ENCODE measurements around the gene CAD. TPM values are rescaled to one million over a fixed set of nuclear protein-coding genes. Genes with fewer than 3 reads are reported as not detected.

The CAD gene
- total and polyA plus RNA-seq, 10 of the 15 experiments (the other 5 are each of a cell fraction or from before 2014, with no cell fraction given) = 7.6 to 119 (median 50.7) TPM

DNA sequence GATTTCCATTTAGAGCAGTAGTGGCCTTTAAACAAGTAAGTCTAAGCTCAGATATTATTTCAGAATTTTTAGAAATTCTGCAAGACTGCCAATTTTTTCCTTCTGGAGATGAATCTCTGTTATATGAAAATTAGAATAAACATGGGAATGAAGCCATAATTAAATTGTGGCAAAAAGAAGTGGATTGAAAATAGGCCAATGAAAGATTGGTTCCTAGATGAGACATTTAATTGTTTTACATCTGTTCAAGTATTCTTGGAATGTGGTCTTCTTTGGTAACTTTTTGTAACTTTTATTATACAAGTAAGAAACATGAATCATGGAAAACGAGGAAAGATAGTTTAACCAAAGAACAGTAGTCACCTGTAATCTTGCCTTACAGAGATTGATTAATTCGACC is 10.3 kb downstream of the CAD start (continued):
- TF ChIP-seq POU2F2 (IDR thresholded peaks at IDR 0.05; ENCODE audit: borderline replicate concordance, low read depth, low read length) = no peak
- TF ChIP-seq, protein P1, sequence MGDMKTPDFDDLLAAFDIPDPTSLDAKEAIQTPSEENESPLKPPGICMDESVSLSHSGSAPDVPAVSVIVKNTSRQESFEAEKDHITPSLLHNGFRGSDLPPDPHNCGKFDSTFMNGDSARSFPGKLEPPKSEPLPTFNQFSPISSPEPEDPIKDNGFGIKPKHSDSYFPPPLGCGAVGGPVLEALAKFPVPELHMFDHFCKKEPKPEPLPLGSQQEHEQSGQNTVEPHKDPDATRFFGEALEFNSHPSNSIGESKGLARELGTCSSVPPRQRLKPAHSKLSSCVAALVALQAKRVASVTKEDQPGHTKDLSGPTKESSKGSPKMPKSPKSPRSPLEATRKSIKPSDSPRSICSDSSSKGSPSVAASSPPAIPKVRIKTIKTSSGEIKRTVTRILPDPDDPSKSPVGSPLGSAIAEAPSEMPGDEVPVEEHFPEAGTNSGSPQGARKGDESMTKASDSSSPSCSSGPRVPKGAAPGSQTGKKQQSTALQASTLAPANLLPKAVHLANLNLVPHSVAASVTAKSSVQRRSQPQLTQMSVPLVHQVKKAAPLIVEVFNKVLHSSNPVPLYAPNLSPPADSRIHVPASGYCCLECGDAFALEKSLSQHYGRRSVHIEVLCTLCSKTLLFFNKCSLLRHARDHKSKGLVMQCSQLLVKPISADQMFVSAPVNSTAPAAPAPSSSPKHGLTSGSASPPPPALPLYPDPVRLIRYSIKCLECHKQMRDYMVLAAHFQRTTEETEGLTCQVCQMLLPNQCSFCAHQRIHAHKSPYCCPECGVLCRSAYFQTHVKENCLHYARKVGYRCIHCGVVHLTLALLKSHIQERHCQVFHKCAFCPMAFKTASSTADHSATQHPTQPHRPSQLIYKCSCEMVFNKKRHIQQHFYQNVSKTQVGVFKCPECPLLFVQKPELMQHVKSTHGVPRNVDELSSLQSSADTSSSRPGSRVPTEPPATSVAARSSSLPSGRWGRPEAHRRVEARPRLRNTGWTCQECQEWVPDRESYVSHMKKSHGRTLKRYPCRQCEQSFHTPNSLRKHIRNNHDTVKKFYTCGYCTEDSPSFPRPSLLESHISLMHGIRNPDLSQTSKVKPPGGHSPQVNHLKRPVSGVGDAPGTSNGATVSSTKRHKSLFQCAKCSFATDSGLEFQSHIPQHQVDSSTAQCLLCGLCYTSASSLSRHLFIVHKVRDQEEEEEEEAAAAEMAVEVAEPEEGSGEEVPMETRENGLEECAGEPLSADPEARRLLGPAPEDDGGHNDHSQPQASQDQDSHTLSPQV (IDR thresholded peaks at IDR 0.05) = no peak
- TF ChIP-seq, protein P2, sequence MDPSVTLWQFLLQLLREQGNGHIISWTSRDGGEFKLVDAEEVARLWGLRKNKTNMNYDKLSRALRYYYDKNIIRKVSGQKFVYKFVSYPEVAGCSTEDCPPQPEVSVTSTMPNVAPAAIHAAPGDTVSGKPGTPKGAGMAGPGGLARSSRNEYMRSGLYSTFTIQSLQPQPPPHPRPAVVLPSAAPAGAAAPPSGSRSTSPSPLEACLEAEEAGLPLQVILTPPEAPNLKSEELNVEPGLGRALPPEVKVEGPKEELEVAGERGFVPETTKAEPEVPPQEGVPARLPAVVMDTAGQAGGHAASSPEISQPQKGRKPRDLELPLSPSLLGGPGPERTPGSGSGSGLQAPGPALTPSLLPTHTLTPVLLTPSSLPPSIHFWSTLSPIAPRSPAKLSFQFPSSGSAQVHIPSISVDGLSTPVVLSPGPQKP (IDR thresholded peaks at IDR 0.05; ENCODE audit: low read depth, low read length) = no peak

DNA sequence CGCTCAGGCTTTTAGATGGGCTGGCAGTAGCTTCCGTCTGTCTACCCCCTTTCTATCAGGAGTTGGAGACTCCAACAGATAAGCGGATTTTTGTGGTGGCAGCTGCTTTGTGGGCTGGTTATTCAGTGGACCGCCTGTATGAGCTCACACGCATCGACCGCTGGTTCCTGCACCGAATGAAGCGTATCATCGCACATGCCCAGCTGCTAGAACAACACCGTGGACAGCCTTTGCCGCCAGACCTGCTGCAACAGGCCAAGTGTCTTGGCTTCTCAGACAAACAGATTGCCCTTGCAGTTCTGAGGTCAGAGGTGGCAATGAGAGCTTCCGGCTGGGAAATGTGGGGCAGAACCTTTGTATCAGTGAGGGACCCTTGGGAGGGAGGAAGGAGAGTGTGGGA is 14.8 kb downstream of the CAD start:
- ChIA-PET SMC1A (ENCODE audit: uncharacterized antibody, unreplicated experiment) (interaction anchor here (0.6 kb wide), 1 partner anchor 316 kb away, joined by 3 read pairs; no protein-coding TSS in a partner anchor), CTCF (interaction anchor here (0.6 to 0.8 kb wide), 2 partner anchors 18 to 134 kb away, joined by 3 read pairs; no protein-coding TSS in a partner anchor), POLR2A (no interaction called here), RAD21 (ENCODE audit: unreplicated experiment) (no interaction called here)
- in situ Hi-C loops (cut with MboI) = no loop called here
- no peak overlapping the region for H3K27ac ChIP-seq (ENCODE audit: control insufficient read depth, insufficient read depth)
- DNase-seq (ENCODE audit: low read depth, low spot score) (no peak), FAIRE-seq (no peak), ATAC-seq (no peak)
- H3K4me2 ChIP-seq (ENCODE audit: control insufficient read depth, insufficient read depth) = no peak overlapping the region
- intact Hi-C loops (cut with micrococcal nuclease; ENCODE audit: unreplicated experiment) = no loop called here
- no peaks in the 10 kb centered on the region for H3K79me2 ChIP-seq (ENCODE audit: control insufficient read depth, insufficient read depth, low read length)
- no peaks in the 10 kb centered on the region for H3K4me1 ChIP-seq (ENCODE audit: control insufficient read depth, insufficient read depth, low read length)
- H3K9ac ChIP-seq (ENCODE audit: control insufficient read depth, insufficient read depth, low read length) = no peak overlapping the region
- WGBS (ENCODE audit: insufficient coverage, insufficient replicate concordance, low lambda C conversion rate, missing lambda C conversion rate) = 93% methylated on average over 13 of the region's 13 CpGs
- H2AFZ ChIP-seq (ENCODE audit: control insufficient read depth, low read depth, low read length) = no peak overlapping the region
- no peaks in the 10 kb centered on the region for H3K27me3 ChIP-seq (replicated peaks in 1 of 2; ENCODE audit: control insufficient read depth in 2 of 2, insufficient read depth in 2 of 2, low read length in 1 of 2)
- peaks cover 37 to 40% of the 10 kb centered on the region in 2 experiments; a peak in 3 of 4 replicates for H3K36me3 ChIP-seq (ENCODE audit: control insufficient read depth in 2 of 2, insufficient read depth in 2 of 2, low read length in 1 of 2)
- no peaks in the 10 kb centered on the region for H4K20me1 ChIP-seq (ENCODE audit: control insufficient read depth, insufficient read depth)
- TF ChIP-seq POLR2A (IDR thresholded peaks at IDR 0.05; ENCODE audit: low read depth, low read length) = peak; percentile 32; the same call in 1 of the 2 replicates
- no peak for TF ChIP-seq IKZF2 (IDR thresholded peaks at IDR 0.05)
- H3K9me3 ChIP-seq (replicated peaks; ENCODE audit: control insufficient read depth, insufficient read depth, low read length) = no peaks in the 10 kb centered on the region
- no peak overlapping the region for H3K4me3 ChIP-seq
- no TSS peak for BruUV-seq (replicated peaks)

Measured in GM12878 (cell line).